GM12864 (cell line): ENCODE data around the gene MYH10.

Experiments used
- DNase-seq: peaks from one replicate; pipeline ENCODE4 v3.0.0-alpha.2; 2011; ENCODE audit warnings: low read depth
- H3K4me3 ChIP-seq: 2 replicates; pipeline ENCODE4 v1.5.1; 2011; ENCODE audit warnings: mild to moderate bottlenecking, low read depth, low read length, control low read depth
- CTCF ChIP-seq: IDR thresholded peaks from 2 replicates; pipeline ENCODE4 v1.5.1; 2011; ENCODE audit warnings: low read depth, mild to moderate bottlenecking, moderate library complexity, low read length, control low read depth, inconsistent platforms; ENCODE audit errors: missing control alignments

The MYH10 gene

GRCh38 chr17:8487130-8487645, 143.3 kb downstream of the MYH10 start:
- DNase-seq: no peak
- H3K4me3 ChIP-seq: no peak overlapping the region
- TF ChIP-seq CTCF: no peak

GRCh38 chr17:8485491-8485890, 145.0 kb downstream of the MYH10 start:
- no peak for DNase-seq
- no peak for TF ChIP-seq CTCF
- no peak overlapping the region for H3K4me3 ChIP-seq

GRCh38 chr17:8484465-8484864, 146.1 kb downstream of the MYH10 start:
- no peak for TF ChIP-seq CTCF
- H3K4me3 ChIP-seq: no peak overlapping the region
- DNase-seq: no peak

GRCh38 chr17:8482546-8482945, 148.0 kb downstream of the MYH10 start:
- DNase-seq: no peak
- no peak for TF ChIP-seq CTCF
- H3K4me3 ChIP-seq: no peak overlapping the region

- H3K4me3 ChIP-seq: no peak overlapping the region
- no peak for TF ChIP-seq CTCF
- DNase-seq: no peak
Observed at GRCh38 chr17:8481703-8482102, 148.8 kb downstream of the MYH10 start.

GRCh38 chr17:8481089-8481488, 149.4 kb downstream of the MYH10 start:
- TF ChIP-seq CTCF: no peak
- H3K4me3 ChIP-seq: no peak overlapping the region
- no peak for DNase-seq
